Renal pelvis (tissue), 4 donors: ENCODE results near the gene VPS39. TPM values are rescaled to one million over a fixed set of nuclear protein-coding genes. Genes with fewer than 3 reads are reported as not detected.
A peak's percentile ranks its signal among the peaks of the same experiment; 100 is the strongest.

ENCODE experiments used
- DNase-seq: peaks from one replicate; pipeline ENCODE4 v3.0.0-alpha.2; 2013
- polyA plus RNA-seq, 3 donors: library from polyadenylated mRNA; unstranded; fragments of 120-200 nt; gene quantifications; one replicate each; pipeline ENCODE4 v1.2.1, GENCODE V29; 2013; ENCODE audit not compliant: insufficient read length in 3 of 3

Gene VPS39
- polyA plus RNA-seq, 3 donors, result 58.1 to 88.5 (median 83.8) TPM

DNA sequence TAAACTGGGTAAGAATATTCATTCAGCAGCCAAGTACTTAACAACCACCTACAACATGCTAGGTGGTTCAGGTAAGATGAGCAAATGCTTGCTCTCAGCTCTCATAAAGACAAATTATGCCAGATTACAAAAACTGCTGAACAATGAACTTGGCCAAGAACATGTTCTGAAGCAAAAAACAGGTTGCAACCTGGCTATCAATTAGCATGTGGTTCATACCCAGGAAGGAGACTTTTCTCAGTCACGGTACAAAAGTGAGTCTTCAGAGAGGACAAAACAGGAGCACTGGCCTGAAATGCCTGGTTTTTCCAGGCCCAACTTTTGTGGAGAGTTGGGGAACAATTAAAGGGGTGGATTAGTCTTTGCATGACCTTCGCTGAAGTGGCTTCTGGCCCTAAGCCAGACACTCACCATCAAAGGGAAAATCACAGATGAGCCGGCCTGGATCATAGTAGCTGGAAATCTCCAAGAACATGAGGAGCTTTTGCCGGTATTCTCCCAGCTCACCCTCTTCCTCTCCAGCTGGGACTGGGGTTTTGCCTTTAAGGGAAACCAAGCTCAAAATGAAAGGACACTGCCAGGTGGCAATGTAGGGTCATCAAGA lies 44.1 kb downstream of the VPS39 start:
- DNase-seq, result no peak

DNA sequence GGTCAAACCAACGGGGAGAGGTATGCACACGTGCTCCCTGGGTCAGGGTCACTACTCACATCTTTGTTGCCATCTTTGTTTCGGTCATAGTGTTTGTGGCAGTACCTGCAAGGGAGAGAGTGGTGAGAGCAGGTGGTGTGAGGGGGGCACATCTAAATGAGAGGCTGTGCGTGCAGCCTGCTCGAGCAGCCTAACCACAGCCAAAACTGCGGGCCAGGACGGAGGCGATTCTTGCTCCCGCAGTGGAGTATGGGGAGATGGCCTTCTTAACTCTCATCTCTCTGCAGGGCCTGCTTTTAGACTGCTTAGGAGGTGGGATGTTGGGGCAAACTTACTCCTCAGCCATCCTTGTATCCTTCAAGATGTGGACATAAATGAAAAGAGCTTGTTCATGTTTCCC lies 44.8 kb downstream of the VPS39 start:
- DNase-seq, result no peak

DNA sequence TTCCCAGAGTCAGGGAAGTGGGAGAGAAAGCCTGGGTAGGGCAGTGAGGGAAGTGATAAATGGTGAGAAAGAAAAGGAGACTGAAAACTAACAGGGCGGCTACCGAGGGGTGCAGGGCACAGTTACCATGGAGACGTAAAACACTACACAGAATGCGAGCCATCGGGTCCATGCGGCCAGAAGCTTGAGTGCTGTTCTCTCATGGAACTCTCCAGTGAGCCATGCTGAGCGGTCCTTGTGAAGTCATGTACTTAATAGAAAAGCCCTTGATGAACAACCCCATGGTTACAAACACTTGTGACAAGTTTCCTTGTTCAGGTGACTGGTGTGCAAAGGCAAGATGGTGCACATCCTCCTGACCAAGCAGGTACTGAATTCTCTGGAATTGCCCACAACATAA lies 48.0 kb downstream of the VPS39 start:
- no peak for DNase-seq

DNA sequence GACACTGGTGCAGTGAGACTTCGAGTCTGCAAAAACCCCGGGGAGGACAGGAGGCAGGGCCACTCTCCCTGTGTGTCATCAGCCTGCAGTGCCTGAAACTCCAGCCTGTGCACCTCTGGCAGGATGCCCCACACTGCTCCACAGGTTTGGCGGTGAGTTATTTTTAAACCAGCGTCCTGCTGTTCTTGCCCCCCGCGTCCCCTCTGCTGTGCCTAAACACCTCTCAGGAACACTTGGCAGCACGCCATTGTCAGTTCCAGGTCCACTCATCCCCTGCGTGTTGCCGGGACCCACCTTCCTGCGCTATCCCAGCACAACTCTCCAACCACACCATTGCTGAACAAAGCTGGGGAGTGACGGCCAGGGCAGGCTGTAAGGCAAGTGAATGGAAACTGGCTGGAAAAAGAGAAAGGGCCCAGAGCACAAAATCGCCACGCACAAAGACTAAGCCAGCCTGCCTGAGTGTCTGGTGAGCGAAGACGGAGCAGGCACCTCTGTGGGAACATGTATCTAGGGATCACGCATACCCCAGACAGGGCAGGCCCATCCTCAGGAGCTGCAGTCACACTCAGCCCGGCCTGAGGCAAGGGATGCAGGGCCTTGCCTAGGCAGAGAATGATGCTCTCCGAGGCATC lies 48.6 kb downstream of the VPS39 start:
- DNase-seq, result no peak

DNA sequence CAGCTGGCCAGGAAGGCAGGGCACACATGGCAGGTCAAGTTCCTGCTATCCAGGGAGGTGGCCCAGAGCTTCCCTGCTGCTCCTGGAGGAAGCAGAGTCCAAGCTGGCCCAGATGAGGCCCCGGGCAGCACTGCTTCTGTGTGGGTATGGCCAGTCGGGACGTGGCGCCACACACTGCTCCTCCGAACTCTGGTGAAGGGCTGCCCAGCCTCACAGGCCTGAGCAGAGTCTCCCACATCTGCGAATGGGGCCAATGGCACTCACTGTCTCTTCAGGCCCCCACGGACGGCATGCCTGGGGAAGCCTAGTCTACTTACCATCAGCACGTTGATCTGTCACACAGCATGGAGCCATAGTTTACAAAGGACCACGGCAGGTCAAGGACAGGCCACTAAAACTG lies 49.2 kb downstream of the VPS39 start:
- no peak for DNase-seq

DNA sequence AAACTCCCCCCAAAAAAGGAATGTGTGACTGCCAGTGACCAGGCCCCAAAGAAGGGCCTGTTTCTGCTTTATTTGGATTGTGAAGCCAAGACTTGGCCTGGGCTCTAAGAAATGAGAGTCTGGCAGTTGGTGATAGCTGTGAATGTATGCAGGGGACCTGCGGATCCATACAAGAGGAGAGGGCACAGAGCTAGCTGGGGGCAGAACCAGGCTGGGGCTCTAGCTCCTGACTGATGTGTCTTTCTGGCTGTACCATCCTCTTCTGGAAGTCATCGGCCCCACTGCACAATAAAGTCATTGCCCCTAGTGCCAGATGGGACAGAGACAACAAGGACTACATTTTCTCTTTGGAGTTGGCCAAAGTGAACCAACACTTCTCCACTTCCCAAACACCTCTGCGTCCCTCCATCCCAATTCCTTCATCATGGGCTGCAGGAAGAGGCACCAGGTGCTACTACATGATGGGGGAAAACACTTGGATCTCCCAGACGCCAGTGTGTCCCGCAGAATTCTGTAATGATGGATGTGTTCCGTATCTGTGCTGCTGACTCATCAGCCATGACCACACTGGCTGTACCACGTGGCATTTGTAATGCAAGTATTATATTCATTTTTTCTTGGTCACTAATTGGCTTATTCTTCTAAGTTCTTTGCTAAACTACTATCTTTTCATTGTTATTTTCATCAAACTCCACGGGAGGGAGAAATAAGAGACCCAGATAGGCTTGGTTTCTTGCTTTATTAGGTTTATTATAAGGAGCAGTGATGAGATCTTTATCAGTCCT lies 49.9 kb downstream of the VPS39 start:
- no peak for DNase-seq

DNA sequence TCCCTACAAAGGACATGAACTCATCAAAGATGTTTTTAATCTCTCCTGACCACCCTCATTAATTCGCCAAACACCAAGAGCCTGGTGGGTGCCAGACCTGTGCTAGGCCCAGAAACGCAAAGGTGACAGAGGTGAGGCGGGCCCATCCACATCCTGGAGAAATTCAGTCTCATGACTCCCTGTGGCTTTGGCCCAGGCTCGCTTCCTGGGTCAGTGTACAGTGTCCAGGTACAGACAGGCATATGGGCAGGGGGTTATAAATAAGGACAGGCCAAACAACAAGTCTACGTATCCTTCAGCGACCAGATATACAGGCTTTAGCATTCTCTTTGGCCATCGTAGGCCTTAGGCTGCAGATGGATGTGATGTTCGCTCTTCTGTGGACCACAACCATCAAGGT lies 50.7 kb downstream of the VPS39 start:
- DNase-seq, result no peak

DNA sequence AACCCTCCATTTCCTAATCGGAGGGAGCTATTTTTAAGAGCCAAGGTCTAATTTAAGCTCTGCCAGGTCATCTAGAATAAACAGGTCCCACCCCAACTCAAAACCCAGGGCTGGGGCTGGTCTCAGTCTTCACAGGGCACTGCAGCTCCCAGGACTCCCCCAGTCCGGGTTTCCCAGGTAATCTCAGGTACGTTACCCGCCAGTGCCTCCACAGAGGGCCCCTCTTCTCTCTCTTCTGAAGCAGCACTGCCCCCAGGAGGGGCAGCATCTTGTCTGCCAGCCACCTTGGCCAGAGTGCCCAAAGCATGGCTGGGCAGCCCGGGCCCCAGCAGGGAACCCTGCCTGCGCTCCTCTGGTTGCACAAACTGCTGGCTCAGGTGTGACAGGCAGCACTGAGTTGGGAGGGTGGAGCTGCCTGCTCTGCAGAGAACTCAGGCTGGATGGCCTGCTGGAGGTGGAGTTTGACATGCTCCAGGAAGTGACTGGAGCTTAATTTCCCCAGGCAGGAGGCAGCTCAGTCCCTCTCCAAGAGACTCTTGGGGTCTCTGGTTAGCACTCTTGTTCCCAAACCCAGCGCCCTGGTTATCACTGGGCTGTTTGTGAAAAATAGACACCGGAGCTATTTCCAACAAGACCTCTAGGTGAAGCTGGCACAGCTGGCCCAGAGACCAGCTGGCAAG lies 51.7 kb downstream of the VPS39 start, which contains the start of gene PLA2G4F:
TSS of gene PLA2G4F (minus strand) at position 394 of the 680 bp plus-strand sequence. CDS start at position 307, 87 bp downstream.
- DNase-seq, result no peak

DNA sequence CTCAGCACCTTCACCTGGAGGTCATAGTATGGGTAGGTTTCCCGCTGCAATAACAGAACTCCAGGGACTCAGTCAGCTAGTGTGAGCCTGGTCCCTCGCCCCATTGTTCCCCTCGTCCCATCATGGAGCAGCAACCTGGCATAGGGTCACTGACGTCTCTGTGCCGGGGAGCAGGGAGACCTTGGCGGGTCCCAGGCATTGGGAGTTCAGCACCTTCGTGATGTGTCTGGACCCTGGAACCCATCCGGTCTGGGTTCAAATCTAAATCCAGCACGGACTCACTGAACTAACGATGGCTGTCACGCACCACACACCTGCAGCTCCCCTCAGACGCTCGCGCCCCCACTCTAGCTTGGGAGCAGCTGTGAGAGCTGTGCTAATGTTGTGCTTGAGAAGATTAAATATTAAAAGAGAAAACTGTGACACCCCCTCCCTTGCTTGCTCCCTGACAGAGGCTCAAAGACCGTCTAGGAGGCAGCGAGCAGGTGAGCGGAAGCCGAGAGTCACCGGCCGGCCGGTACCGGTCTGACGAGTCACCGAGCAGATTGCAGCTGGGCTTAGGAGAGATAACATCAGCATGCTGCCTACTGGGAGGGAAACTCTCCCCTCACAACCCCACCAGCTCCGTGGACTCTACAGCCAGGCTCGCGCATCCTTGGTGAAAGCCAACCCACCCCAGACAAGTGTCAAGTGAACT lies 52.4 kb downstream of the VPS39 start:
- peak; percentile 48 for DNase-seq

DNA sequence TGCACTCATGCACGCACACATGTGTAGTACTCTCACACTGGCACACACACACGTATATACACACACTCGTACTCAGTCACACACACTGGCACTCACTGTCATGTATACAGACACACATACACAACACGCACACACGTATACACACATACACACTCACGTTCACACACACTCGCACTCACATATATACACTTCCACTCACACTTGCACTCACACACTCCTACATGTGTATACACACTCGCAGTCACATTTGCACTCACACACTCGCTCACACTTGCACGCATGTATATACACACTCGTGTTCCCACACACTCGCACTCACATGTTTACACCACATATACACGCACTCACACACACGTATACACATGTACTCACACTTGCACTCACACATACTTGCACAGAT lies 53.1 kb downstream of the VPS39 start:
- DNase-seq, result no peak

DNA sequence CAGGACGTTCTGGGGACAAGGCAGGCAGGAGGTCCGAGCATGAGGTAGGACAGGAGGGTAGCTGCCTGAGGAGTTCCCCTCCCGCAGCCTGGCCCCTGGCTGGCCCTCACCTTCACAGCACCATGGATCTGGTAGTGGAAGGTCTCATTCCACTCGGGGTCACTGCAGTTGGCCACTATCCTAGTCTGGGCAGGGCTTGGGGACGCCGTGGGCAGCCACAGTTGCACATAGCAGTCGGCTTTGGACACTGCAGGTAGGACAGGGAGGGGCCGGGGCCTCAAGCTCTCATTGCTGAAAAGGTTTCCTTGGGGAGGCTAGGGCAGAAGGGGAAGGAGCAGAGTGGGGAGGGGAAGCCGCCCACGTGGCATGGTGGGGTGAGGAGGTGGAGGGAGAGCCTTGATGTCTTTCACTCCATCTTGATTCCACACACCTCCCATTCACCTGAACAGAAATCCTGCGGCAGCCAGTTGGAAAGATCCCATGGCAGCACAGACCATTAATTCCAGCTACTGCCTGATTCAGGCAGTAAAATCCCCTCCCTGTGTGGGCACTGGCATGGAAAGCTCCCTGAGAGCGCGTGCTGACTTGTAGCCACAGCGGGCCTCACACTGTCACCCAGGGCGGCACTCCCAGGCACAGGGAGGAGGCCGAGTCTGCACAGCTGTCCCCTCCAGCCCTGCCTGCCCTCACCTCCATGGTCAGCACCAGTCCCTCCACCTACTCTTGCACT lies 53.7 kb downstream of the VPS39 start:
- peak; percentile 87 for DNase-seq

DNA sequence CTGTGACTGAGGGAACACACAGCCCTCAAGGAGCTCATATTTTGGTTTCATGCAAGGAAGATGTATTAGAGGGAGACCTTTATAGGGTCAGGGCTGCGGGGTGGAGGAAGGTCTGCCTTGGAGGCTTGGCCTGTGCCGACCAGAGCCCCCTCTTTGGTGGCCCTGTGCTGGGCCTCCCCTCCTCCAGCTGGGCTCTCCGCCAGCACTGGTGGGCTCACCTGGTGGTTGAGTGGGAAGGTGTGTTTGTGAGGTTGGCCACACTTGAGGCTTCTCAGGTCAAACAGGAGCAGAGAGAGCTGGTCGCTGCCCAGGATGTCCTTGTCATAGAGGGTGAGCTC lies 54.3 kb downstream of the VPS39 start:
- no peak for DNase-seq

DNA sequence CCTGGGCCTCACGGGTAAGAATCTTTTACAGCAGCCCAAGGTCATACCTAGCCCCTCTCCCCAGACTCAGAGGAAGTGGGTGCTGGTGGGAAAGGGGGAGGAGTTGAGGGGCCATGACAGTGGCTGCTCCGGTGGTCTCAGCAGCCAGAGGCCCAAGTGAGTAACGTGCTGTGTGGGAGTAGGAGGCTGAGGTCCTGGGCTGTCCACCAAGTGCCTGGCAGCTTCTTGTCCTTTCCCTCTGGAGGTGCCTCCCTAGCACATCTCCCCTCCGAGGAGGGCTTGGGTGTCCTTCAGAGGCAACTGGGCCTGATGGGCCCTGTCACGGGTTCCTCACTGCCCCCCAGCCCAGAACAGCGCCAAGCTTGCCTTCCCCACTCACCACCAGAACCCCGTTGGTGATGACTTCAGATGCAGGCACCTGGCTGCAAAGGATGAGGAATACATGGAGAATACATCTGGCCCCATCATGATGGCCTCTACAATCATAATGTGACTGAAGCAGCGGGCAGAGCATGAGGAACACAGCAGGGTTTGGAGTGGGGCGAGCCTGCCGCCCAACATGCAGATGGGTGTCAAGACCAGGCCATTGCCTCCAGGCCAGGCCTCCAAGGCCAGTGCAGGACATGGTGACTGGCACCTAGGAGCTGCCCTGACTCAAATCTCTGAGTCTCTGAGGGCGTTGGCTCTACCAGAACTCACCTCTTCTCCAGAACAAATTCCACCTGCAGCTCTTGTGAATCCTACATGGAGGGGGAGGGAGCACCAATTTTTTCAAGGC lies 55.0 kb downstream of the VPS39 start:
- no peak for DNase-seq

DNA sequence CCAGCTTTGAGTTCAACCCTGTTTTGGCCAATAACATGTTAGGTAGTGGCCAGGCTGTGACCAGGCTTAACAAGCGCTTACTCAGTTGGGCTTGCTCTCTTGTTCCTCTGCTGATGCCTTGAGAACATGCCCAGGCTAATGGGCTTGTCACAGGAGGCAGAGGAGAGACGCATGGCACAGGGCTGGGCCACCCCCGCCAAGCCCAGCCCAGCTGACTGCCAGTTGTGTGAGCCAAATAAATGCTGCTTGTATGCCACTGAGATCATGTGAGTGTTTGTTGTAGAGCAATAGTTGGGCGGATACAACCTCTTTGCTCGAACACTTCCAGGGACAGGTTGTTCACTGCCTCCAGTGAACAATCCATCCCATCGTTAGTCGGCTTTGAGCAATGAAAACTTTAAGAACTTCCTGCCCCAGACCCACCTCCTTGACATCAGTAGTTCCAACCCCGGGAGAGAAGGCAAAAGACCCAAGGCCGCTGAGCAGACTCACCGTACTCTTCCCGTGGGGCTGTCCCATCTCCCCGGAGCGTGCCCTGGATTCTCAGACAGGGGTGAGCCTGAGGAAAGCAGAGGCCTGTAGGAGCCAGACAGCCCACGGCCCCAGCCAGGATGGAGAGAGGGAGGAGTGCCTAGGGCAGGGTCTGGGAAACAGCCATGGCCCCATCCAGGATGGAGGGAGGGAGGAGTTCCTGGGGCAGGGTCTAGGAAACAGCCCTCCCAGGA lies 55.7 kb downstream of the VPS39 start:
- no peak for DNase-seq

DNA sequence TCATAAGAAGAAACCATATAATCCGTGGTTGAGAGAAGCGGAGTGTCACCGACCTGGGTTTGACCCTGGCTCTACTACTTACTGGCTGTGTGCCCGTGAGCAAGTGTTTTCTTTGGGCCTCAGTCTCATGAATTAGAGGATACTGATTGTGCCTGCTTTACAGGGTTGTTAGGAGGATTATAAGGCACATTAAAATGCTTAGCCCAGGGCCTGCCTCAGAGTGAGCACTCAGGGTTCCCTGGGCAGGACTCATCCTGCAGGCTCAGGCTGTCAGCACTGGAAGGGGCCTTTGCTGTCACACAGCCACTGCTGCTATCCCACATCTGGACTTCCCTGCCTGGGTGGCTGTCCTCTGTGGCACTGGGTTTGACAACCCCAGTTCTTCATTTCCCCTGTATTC lies 56.4 kb downstream of the VPS39 start:
- no peak for DNase-seq

DNA sequence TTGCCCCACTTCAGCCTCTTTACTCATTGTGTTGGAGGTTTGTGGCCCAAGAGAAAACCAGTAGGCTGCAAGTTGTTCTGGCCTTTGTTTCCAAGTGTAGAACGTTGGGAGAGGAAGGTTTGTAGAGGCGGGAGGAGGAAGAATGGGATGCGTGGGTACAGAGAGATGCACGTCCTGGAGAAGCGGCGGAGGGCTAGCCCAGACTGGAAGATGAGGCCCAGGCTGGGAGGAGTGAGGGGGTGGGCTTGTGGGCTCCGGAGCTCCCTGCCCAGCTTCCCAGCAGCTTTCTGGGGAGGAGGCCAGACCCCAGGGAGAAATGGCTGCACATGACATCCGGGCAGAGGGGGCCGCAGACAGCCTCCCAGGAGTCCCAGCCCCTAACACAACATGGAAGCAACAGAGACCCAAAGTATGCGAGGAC lies 57.0 kb downstream of the VPS39 start:
- no peak for DNase-seq

DNA sequence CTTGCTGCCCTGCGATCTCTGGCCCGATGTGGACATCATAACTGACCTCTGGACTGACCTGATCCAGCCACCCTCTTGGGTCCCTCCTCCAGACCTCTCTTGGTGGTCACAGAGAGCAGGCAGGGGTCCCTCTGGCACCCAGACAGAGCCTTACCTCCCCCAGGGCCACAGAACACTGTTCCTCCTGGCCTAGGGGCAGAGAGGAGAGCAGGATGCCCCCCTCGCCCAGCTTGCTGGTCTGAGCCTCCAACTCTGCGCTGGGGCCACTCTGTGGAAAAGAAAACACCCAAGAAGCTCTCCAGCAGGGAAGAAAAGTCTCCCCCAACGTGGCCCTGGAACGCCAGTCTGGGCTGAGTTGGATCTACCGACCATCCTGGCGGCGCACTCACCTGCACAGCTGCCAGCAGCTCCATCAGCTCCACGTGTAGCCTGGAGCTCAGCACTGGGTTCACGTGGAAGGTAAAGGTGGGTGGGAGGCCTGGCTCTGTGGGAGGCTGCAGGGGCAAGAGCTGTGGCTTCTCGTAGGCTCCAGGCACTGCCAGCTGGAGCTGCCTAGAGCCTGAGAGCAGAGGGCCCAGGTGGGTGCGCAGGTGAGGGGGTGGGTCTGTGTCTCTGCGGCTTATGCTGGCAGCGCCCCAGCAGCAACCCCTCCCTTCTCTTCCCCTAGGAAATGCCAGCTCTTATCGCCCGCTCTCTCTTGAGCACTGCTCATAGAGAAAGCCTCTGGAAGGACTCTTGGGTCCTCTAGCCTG lies 57.7 kb downstream of the VPS39 start:
- no peak for DNase-seq

DNA sequence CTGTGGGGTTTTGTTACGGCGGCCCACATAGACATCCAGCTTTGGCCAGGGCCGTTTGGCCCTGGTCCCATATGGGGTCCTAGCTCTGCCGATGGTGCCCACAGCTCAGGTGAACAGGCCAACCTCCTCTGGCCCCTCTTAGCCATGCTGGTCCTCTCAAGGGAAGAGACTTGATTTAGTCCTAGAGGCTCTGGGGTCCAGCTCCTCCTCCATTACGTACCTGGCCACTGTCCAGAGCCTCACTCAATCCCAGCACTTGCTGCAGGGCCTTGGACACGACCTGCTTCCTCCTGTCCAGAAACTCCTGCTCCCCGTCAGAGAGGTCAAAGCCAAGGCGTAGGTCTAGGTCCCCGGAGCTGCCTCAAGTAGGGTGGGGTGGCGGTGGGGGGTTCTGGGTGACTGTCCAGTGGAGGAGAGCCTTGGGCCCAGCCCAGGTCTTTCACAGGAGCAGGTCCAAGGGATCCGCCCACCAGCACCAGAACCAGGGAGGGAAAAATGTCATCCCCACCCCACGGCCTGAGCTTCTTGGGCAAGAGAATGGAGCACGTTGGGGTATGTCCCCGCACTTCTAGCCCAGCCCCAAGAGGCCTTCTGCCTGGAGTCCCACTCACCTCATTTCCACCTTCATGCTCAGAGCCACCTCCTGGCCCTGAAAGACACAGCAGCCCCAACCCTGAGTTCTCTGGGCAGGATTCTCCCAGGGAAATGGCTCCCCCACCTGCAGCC lies 58.4 kb downstream of the VPS39 start:
- no peak for DNase-seq
